HS-5 (cell line): Measurements from ENCODE around the gene ANKZF1.

Source experiments
- DNase-seq: peaks from one replicate; pipeline ENCODE4 v3.0.0-alpha.2; 2012; ENCODE audit warnings: low read depth

ANKZF1 gene

GRCh38 chr2:219282943-219283581 lies 53.5 kb downstream of the ANKZF1 start:
- DNase-seq, result no peak

- no peak for DNase-seq
These were observed 55.1 kb downstream of the ANKZF1 start for GRCh38 chr2:219284501-219285372.

- no peak for DNase-seq
These were observed 55.7 kb downstream of the ANKZF1 start for GRCh38 chr2:219285373-219285735.

- no peak for DNase-seq
These were observed 56.4 kb downstream of the ANKZF1 start for GRCh38 chr2:219285894-219286425.
